22Rv1 (cell line): ENCODE measurements around the gene ZNF425.

Source experiments
- ZFX ChIP-seq: fragments of 450-650 bp; IDR thresholded peaks from 2 replicates; pipeline ENCODE4 v1.6.1; 2017; ENCODE audit warnings: antibody characterized with exemption, borderline replicate concordance
- TF ChIP-seq, protein P1 (sequence below): fragments of 450-650 bp; IDR thresholded peaks from 2 replicates; pipeline ENCODE4 v1.5.1; 2017; ENCODE audit warnings: mild to moderate bottlenecking

GRCh38 chr7:149136118-149136517 is 10.0 kb upstream of the ZNF425 start:
- TF ChIP-seq, protein P1, sequence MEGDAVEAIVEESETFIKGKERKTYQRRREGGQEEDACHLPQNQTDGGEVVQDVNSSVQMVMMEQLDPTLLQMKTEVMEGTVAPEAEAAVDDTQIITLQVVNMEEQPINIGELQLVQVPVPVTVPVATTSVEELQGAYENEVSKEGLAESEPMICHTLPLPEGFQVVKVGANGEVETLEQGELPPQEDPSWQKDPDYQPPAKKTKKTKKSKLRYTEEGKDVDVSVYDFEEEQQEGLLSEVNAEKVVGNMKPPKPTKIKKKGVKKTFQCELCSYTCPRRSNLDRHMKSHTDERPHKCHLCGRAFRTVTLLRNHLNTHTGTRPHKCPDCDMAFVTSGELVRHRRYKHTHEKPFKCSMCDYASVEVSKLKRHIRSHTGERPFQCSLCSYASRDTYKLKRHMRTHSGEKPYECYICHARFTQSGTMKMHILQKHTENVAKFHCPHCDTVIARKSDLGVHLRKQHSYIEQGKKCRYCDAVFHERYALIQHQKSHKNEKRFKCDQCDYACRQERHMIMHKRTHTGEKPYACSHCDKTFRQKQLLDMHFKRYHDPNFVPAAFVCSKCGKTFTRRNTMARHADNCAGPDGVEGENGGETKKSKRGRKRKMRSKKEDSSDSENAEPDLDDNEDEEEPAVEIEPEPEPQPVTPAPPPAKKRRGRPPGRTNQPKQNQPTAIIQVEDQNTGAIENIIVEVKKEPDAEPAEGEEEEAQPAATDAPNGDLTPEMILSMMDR, result no peak
- TF ChIP-seq ZFX, result no peak
